Activated gamma-delta T cell (primary cell): ENCODE data around the gene SLC2A1.

Source experiments
- DNase-seq: peaks from one replicate; lab custom pipeline; 2025; lab: John Stamatoyannopoulos, UW

SLC2A1 gene

GRCh38 chr1:42979896-42980800 is 21.5 kb upstream of the SLC2A1 start:
- no peak for DNase-seq

DNA sequence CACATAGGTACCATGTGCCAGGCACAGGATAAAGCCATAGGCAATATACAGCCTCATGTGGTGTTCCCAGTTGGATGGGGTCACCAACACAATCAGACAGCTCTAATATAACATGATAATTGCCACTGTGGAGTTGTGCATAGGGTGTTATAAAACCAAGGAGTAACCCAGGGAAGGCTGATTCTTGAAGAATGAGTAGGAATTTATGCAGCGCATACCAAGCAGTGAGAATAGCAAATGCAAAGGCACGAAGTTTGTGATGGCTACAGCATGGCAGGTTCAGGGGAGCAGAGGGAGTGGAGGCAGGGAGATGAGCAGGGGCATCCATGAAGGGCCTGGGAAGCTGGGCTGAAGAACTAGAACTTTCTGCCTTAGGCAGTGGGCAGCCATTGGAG is 20.4 kb upstream of the SLC2A1 start:
- no peak for DNase-seq

- no peak for DNase-seq
Observed at GRCh38 chr1:42978317-42979035, 19.8 kb upstream of the SLC2A1 start.

- no peak for DNase-seq
Observed at GRCh38 chr1:42977653-42978052, 19.0 kb upstream of the SLC2A1 start.

- DNase-seq: no peak
Observed at GRCh38 chr1:42975561-42976225, 17.0 kb upstream of the SLC2A1 start.

DNA sequence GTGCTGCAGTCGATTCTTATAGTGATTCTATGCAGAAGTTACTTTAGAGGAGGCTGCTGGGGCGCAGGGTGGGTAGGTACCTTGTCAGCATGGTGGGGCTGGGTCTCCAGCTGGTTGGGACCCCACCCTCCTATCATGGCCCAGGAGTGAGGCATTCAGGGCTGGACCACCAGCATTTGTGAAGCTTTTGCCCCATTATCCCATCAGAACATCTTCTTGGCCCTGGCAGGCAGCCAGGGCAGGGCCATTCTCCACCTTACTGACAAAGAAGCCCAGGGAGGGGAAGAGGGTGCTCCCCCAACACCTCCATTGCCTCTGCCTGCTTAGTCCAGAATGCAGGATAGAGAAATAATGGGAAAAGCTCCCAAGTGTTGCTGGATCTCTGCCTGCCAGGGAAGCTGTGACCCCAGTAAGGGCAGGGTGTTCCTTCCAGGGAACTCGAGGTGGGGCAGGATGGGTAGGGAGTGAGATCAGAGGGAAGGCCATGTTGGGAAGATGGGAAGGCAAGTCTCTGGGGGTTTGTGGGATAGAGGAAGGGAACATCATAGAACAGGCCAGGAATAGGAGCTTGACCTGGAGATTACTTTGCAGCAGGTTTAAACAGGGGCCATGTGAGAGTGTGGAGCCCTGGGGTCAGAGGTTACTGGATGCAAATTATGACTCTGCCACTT is 16.2 kb upstream of the SLC2A1 start:
- DNase-seq: no peak

- DNase-seq: no peak
Observed at GRCh38 chr1:42973799-42974198, 15.1 kb upstream of the SLC2A1 start.

GRCh38 chr1:42973286-42973685 is 14.6 kb upstream of the SLC2A1 start:
- DNase-seq: no peak

DNA sequence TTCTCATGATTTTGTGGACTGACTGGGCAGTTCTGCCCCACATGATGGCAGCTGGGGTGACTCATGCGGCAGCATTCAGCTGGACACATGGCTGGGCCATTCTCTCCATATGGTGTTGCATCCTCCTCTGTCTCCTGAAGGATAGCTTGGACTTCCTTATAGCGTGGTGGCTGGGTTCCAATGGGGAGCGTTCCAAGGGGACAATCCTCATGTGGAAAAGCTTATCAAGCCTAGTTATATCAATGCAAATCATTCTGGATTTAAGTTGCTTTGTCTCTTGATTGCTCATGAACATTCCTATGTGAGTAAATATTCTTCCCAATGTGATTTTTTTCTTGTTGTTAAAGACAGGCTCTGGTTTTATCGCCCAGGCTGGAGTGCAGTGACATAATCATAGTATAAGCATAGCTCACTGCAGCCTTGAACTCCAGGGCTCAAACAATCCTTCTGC is 13.2 kb upstream of the SLC2A1 start:
- no peak for DNase-seq

- DNase-seq: no peak
Observed at GRCh38 chr1:42970143-42970542, 11.5 kb upstream of the SLC2A1 start.

DNA sequence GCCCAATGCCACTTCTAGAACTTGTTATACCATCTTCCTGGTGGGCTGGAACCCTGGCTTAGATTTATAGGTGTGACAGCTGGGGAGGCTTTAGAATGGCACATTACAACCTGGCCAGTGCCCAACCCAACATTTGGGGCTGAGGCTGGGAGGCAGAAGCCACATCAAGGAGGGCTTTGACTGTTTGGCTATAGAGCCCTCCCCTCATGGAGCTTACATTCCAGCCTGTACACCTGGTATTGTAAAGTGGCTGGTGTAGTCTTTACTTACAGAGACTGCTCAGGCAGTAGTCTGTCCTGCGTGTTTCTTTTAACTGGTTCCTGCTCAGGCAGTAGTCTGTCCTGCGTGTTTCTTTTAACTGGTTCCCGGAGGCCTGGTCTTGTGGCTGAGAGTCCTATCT is 10.0 kb upstream of the SLC2A1 start:
- no peak for DNase-seq

- DNase-seq: no peak
Observed at GRCh38 chr1:42966688-42967612, 8.3 kb upstream of the SLC2A1 start.

GRCh38 chr1:42965378-42965777 is 6.7 kb upstream of the SLC2A1 start:
- no peak for DNase-seq

DNA sequence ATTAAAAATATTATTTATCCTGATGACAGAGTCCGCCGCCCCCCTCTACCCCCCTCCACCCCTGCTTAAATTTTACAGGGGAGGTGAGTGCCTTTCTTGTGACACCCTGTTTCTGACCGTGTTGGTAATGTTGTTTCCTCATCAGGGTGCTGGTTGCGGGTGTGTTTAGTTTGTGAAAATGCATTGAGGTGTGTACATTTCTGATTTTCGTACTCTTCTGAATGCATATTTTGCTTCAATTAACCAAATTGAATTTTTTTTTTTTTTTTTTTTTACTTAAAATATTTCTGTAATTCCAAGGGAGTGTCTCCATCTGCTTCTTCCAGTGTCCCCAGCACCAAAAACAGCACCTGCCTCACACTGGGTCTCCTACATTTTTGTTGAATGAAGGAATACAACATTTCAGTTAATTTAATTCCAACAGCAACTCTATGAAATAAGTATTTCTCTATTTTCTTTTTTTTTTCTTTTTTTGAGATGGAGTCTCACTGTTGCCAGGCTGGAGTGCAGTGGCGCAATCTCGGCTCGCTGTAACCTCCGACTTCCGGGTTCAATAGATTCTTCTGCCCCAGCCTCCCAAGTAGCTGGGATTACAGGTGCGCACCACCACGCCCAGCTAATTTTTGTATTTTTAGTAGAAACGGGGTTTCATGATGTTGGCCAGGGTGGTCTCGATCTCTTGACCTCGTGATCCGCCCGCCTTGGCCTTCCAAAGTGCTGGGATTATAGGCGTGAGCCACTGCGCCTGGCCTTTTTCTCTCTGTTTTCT is 5.6 kb upstream of the SLC2A1 start:
- no peak for DNase-seq

- no peak for DNase-seq
Observed at GRCh38 chr1:42963378-42964043, 4.8 kb upstream of the SLC2A1 start.

GRCh38 chr1:42962641-42963377 is 4.1 kb upstream of the SLC2A1 start:
- DNase-seq: no peak

DNA sequence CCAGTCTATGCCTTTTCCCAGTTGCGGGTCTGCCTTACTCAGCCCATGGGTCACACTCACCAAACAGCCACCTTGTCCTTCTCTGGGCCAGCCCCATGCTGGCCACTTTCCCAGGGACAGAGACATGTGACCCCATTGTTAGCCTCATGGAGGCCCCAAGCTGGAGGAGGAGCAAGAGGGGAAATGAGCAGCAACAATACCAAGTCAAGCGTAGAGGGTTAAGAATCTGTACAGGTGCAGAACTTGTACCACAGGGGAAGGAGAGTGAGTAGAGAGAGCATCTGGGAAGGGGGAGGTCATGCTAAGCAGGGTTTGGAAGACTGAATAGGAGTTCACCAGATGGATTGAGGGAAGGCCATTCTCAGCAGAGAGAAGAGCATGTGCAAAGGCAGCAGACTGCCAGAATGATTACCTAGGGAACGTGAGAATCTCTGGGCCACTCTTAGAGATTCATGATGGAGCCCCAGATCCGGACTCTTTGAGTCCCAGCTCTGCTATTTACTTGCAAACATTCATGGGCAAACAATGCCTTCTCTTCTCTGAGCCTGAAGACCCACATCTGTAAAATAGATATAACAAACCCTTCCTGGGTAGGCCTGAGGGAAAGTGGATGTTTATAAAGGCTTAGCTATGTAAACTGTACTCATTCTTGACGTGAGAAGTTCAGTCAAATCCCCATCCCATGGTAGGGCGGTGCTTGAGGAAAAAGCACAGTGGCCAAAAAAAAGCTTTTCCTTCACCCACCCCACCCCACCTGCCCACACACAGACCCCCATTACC is 2.8 kb upstream of the SLC2A1 start:
- DNase-seq: no peak
